GM10266 (cell line): ENCODE results near the gene SETX.

Experiments used
- DNase-seq: peaks from one replicate; pipeline ENCODE4 v3.0.0; 2012; ENCODE audit errors: extremely low spot score
- CTCF ChIP-seq: IDR thresholded peaks from 2 replicates; pipeline ENCODE4 v1.5.1; 2012; ENCODE audit warnings: mild to moderate bottlenecking, low read depth; ENCODE audit not compliant: control insufficient read depth, insufficient read depth; ENCODE audit errors: missing control alignments

The SETX gene

GRCh38 chr9:132244582-132245455 lies 110.0 kb downstream of the SETX start:
- no peak for DNase-seq
- no peak for TF ChIP-seq CTCF

- no peak for TF ChIP-seq CTCF
- DNase-seq = no peak
Measured at GRCh38 chr9:132243156-132244074, 111.4 kb downstream of the SETX start.

- DNase-seq = peak; percentile 44
- TF ChIP-seq CTCF = no peak
Measured at GRCh38 chr9:132242621-132243155, 112.1 kb downstream of the SETX start.

GRCh38 chr9:132241840-132242620 lies 112.8 kb downstream of the SETX start:
- DNase-seq = peak; percentile 67
- TF ChIP-seq CTCF = no peak

- no peak for DNase-seq
- no peak for TF ChIP-seq CTCF
Measured at GRCh38 chr9:132241483-132241839, 113.3 kb downstream of the SETX start.

- TF ChIP-seq CTCF = no peak
- DNase-seq = peak; percentile 99
Measured at GRCh38 chr9:132240841-132241482, 113.8 kb downstream of the SETX start.
